ENCODE data around the gene TMOD4.

Gene TMOD4

DNA sequence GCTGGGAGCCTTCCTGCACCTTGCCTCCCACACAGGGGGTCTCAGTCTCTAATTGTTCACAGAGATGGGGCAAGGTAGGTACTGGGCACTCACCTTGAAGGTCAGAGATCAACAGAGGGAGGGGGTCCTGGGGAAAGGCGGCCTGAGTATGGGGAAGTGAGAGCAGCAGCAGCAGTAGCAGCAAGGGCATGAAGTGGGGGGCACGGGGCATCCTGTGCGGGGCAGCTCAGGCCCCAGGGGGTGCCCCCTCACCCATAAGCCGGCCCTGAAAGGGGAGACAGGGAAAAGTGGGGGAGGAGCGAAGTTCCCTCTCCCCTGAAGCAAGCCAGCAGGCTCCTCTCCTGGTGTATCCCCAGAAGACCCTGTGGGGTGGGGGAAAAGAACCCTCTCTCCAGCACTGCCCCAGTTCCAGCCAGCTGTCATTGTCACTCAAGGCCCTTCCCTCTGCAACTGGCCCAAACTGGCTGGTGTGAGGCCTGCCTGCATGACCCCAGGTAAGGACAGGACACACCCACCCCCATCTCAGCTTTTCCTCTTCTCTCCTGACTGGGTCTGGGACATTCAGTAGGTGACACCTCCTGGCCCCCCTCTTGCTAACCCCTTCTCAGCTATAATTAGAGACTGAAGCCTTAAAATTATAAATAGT is 33.2 kb downstream of the TMOD4 start:
- no peak for DNase-seq (ENCODE audit: low read depth in 2 of 2)

DNA sequence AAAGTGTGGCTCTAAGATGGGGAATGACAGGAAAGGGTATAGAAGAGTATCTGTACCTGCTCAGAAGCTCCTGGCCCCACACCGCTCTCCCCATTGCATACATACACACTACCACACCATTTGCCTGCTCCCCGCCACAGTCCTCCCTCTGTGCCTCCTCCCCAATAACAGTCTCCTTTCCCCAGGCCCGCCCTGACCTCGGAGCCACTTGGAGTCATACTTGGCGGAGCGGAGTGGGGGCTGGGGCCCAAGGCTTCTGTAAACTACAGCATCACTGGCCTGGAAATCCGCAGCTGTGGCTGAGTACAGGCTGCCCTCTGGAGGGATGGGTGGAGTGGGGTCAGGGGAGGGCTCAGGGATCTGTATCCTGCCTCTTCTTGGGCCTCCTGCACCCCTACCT is 38.0 kb downstream of the TMOD4 start:
- DNase-seq (ENCODE audit: low read depth in 2 of 2) = no peak

DNA sequence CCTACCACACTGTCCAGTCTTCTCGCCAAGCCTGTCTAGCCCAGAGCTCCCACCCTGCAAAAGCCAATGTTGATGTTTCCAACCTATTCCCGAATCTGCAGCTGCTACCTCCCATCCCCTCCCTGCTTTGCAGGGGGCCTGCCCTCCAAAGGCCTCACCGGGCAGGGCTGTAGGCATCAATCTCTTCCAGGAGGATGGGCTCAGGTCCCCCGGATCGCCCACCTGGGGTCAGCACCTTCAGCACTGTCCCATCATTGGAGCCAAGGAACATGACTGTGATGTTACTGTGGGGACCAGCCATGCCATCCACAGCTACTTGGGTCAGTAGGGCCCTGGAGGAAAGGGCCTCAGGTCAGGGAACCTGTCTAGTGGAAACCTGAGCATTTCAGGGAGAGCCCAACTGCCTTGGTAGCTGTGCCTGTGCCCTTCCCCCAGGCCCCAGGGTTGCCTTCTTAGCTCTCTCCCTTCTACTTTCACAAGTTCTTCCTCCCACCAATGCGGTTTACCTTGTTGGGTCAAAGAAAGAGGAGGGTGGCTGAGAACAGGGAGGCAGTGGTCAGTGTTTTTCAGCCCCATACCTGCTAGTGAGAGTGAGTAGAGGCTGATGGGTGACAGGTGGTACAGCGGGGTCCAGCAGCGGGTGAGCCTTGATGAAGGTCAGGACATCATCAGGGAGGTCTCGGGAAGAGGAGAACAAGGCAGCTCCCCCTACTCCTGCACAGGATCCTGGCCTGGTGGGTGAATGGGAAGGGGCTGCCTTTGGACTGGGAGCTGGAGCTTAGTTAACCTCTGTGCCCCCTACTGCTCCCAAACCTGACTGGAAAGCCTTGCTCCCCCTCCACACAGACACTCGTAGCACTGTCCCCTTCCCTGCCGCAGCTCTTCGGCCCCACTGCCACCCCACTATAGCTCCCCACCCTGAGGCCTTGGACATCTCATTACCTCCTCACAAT is 40.1 kb downstream of the TMOD4 start:
- no peak for DNase-seq (ENCODE audit: low read depth in 2 of 2)

DNA sequence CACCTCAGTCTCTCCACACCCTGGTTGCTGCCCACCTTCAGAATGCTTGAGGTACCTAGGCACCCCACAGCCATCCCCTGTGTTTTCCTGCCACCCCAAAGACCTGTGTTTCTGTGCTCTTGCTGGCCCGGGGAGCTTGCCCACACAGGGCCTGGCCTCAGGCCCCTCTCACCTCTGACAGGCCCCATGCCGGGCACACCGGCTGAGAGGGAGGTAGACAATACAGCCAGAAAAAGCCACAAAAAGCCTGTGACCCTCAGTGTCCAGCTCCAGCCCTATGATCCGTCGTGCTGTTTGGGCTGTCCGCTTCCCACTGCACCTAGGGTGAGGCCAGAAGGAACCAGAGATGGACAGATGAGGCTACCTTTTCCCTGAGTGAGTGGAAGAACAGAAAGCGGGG is 40.8 kb downstream of the TMOD4 start:
- no peak for DNase-seq (ENCODE audit: low read depth in 2 of 2)

DNA sequence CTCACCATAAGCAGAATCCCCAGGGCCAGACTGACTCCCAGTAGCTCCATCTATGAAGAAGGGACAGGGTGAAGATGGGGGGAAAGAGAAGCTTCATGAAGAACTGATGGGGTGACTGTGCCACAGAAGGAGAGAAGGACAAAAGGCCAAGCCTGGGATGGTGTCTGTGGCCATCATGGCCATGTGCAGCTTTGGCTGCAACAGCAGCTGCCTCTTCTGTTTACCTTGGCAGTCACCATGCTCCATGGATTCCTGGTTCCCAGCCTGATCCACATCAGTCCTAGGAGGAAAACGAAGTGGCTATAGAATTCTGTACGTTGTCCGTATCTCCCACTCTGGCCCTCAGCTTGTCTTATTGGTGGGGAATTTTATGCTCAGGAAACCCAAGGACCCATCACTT is 41.4 kb downstream of the TMOD4 start:
- DNase-seq (ENCODE audit: low read depth in 2 of 2) = no peak

DNA sequence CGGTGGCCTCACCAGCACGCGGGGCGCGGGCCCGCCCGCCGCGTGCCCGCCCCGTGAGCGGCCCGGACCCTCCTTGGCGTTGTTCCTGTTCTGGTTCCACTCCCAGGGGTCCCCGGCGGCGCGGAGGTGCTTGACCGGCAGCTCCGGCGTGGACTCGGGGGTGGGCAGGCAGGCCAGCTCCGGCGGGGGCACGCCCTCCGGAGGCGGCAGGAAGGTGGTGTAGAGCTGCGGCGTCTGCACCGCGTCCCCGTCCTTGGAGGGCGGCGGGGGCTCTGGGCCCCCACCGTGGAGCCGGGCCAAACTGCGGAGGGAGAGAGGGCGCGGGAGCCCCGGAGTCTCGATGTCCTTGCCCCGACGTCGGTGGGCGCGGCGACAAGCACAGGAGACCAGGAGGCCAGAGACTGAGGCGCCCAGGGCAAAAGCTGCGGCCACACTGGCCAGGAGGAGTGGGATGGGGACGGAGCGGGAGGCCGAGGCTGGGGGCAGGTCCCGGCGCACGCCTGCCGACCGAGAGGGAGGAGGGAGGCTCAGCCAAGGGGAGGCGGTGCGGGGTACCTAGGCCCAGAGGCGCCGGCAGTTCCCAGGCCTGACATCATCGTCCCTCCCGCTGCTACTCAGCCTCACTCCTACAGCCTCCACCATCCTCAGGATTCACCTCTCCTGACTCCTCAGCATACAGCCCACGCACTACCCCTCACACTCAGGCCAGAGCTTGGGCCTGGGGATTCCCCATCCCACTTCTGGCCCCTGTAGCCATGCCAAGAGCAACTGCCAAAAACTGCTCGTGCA is 42.6 kb downstream of the TMOD4 start:
- no peak for DNase-seq (ENCODE audit: low read depth in 2 of 2)

DNA sequence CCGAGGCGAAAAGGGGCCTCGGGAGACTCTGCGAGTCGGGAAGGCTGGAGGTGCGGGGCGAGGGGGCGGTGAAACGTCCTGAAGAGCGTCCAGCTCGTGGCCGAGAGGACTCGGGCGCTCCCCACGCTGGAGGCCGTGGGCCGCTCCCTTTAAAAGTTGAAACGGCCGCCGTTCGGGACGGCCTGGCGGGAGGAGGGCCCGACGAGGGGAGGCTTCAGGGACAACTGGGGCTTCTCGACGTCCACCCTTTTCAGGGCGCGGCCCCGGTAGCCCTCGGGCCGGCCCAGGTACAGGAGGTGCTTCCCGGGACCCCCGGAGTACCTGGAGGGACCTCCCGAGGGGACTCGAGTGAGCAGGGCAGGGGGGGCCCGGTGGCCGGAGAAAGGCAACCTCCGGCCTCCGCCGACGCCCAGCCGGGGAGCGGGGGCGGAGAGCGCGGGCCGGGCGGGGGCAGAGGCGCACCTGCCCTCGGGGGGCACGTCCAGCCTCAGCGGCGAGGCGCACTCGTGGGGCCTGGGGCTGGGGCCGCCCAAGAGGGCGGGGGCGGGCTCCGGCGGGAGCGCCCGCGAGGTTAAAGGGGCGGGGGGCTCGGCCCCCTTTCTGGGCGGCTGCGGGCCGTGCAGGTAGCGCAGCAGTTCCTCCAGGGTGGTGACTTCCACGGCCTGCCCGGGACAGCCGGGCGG is 43.3 kb downstream of the TMOD4 start:
- no peak for DNase-seq (ENCODE audit: low read depth in 2 of 2)

DNA sequence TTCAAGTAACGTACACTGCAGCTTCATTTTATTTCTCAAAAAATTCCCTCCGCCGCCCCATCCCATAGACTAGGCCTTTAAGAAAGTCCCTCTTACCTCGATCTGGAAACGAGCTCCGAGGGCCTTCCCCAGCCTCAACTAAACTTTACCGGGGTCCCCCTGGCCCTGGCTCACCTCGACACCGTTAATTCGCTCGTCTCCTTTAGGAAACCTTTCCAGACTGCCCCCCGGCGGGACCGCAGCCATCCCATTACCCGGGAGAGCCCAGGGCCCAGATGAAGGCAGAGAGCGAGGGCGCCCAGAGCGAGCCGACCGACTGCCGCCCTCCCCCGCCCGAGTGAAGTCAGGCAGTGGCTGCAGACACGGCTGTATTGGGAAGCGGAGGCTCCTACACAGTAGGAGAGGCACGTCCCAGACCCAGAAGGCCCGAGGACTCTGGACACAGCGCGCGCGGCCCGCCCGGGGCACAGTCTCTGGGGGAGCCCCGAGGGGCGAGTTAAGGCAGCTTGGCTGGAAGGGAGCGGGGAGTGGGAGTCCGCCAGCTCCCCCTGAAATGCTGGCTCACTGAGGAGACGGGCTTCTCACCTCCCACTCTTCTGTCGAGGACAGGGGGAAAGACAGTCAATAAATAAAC is 44.0 kb downstream of the TMOD4 start:
- DNase-seq (ENCODE audit: low read depth in 2 of 2) = no peak

DNA sequence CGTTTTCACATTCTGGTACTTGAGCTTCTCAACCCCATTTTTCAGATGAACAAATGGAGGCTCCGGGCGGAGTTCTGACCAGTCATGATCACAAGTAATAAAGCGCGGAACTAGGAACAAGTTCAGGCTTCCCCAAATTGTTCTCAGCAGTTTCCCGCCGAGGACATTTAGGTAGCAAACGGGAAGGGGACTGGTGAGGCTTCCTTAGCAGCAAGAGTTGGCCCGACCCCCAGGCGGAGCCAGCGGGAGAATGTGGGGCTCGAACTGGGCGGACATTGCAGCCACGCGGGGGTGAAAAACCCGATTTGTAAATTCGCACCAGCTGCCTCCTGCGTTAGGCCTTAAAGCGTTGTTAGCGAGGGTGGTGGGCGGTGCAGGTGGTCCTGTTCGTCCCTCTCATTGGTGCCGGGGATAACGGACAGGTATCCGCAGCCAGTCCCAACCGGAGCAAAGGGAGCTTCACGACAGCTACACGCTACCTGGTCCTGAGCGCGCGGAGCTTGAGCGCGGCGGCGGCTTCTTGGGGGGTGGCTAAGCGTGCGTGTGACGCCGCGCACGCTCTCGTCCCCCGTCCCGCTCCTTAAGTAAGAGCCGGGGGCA is 44.7 kb downstream of the TMOD4 start:
- peak; percentile 76 to 83 for DNase-seq (ENCODE audit: low read depth in 2 of 2)

DNA sequence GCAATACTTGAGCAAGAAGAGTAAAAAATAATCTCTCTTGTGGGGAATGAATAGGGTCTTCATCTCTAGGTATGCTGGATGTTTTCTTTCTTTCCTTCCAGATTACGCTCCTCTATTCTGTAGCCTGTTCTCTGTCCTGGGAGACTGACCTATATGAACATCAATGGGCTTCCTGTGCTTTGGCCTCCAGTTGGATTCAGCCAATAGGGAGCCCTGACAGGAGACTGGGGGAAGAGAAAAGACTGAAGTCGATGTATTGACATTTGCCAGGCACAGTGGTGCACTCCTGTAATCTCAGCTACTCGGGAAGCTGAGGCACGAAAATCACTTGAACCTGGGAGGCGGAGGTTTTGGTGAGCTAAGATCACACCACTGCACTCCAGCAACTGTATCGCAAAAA is 47.0 kb downstream of the TMOD4 start:
- DNase-seq (ENCODE audit: low read depth in 2 of 2) = no peak

DNA sequence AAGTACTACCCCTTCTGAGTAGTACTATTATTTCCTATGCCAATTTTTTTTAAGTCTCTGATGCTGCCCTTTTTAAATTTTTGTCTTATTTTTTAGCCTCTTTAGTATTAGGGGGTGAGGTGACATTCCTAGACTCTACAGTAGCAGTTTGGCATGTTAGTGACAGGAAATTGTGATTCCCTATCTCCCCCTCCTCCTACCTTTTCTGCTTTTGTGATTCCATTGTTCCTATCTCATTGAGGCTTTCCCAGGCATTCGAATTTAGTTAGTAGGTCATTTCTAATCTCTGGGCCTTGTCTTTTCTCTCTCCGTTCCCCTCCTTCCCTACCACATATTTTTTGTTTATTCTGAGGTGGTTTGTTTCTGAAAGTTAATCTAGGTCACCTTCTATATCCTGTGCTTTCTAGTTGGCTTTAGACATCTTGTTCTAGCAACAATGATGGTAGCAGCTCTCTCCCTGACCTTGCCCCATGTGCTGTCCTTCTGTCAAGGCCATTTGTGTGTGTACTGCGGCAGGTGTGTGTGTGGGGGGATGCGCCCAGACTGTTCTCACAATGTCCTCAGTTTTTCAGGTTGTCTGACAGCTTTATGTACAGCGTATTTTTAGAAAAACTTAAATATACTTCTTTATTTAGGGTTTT is 50.9 kb downstream of the TMOD4 start:
- no peak for DNase-seq (ENCODE audit: low read depth in 2 of 2)
